Omental fat pad (tissue), 4 donors: ENCODE data around the gene SVEP1. TPM values are rescaled to one million over a fixed set of nuclear protein-coding genes. Genes with fewer than 3 reads are reported as not detected.
"Not testable (repeated sequence)": the region's sequence is repeated elsewhere in the genome, so short reads cannot be mapped to it uniquely, and the experiment has no call there.

ENCODE experiments used
- ATAC-seq: fragments of 150-250 bp; one replicate; pipeline ENCODE4 v1.9.1; 2016; ENCODE audit warnings: mild to moderate bottlenecking, moderate library complexity; ENCODE audit not compliant: low FRiP score
- DNase-seq: peaks from one replicate; pipeline ENCODE4 v3.0.0-alpha.2; 2019; ENCODE audit warnings: low spot score
- total RNA-seq, 4 donors: library from RNA; depleted of rRNA; stranded (reverse); fragments of >200 nt; gene quantifications; one replicate each; pipeline ENCODE4 v1.1.0, GENCODE V29; 2016
- TF ChIP-seq, protein P1 (sequence below), 3 donors: fragments of 450-650 bp; IDR thresholded peaks; one replicate each; pipeline ENCODE4 v1.5.1; 2016 to 2017; ENCODE audit warnings: antibody characterized with exemption in 3 of 3, mild to moderate bottlenecking in 3 of 3, moderate library complexity in 2 of 3

SVEP1 gene
- total RNA-seq, 4 donors from 2014 or later = 140 to 465 (median 209) TPM

DNA sequence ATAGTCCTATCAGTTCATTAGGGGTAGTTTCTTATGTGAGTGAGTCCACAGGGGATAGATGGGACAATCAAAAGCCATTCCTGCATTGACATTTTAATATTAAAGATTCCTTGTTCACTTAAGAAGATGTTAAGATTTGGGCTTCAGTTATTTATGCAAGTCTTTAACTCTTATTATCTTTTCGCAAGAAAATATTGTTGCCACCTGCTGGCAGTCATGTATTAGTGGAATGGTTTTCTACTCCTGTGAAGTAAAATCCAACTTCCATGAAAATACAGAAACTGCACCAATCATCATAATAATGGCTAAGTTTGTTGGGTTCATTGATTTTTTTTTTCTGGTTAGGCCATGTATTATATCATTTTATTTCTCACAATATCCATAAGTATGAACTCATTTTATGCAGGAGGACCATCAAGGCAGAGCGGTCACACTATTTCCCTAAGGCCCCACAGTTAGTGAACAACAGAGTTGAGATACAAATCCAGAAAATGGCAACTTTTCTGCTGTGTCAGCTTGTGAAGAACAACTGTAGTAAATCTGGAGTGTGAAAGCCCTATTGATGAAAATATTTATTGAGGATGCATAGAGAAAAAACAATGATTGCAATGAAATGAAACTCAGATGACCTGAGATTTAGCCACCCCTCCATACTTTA, 153.4 kb downstream of the SVEP1 start:
- DNase-seq = no peak
- no peak for ATAC-seq
- TF ChIP-seq, protein P1, sequence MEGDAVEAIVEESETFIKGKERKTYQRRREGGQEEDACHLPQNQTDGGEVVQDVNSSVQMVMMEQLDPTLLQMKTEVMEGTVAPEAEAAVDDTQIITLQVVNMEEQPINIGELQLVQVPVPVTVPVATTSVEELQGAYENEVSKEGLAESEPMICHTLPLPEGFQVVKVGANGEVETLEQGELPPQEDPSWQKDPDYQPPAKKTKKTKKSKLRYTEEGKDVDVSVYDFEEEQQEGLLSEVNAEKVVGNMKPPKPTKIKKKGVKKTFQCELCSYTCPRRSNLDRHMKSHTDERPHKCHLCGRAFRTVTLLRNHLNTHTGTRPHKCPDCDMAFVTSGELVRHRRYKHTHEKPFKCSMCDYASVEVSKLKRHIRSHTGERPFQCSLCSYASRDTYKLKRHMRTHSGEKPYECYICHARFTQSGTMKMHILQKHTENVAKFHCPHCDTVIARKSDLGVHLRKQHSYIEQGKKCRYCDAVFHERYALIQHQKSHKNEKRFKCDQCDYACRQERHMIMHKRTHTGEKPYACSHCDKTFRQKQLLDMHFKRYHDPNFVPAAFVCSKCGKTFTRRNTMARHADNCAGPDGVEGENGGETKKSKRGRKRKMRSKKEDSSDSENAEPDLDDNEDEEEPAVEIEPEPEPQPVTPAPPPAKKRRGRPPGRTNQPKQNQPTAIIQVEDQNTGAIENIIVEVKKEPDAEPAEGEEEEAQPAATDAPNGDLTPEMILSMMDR (IDR thresholded peaks at IDR 0.05) = no peak

DNA sequence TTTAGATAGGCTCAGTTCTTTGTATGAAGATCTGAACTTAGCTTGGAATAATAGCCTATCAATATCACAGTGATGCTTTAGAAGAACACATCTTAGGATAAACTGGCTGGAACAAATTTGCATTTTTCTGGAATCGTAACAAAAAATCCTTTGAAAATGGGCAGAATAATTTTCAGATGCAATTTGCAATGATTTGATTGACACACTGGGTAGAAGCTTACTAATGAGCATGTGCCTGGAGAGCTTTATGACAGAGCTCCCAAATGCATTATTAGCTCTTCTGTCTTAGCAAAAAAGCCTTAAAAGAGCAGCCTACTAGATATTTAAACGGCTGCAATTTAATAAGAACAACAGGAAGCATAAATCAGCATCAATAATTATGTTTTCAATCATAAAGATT, 165.1 kb downstream of the SVEP1 start:
- TF ChIP-seq, protein P1 (IDR thresholded peaks at IDR 0.05) = no peak
- DNase-seq = no peak
- ATAC-seq = no peak

DNA sequence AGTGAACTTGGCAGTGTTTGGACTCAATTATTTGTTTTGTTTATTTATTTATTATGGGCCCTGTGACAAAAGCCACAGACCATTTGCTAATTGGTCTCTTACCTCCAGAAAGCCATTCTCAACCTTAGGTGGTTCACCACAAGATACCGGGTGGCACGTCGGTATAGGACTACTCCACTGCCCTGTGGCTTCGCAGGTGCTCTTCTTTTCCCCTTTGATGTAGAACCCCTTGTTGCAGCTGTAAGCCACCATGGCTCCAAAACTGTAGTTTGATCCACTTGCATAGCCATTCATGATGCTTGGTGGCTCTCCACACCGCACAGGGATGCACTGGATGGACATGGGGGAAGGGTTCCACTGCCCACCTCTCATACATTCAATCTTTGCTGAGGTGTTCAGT, 168.6 kb downstream of the SVEP1 start:
- TF ChIP-seq, protein P1 (IDR thresholded peaks at IDR 0.05) = no peak
- ATAC-seq = no peak
- no peak for DNase-seq

DNA sequence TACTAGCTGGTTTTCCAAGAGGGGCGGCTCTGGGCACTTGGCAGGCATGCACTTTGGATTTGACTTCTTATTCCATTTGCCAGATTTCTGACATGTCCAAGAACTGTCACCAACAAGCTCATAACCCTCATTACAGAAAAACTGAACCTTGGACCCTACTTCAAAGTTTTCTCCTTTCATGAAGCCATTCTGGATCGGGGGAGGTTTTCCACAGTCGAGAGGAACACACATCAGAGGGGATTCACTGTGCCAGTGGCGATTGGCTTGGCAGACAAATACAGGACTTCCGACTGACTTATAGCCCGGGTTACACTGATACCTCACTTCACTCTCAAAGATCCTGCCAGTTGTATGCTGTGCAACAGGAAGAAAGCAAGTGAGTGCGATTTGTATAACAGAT, 170.9 kb downstream of the SVEP1 start:
- TF ChIP-seq, protein P1 (IDR thresholded peaks at IDR 0.05) = no peak
- DNase-seq (no peak), ATAC-seq (no peak)

DNA sequence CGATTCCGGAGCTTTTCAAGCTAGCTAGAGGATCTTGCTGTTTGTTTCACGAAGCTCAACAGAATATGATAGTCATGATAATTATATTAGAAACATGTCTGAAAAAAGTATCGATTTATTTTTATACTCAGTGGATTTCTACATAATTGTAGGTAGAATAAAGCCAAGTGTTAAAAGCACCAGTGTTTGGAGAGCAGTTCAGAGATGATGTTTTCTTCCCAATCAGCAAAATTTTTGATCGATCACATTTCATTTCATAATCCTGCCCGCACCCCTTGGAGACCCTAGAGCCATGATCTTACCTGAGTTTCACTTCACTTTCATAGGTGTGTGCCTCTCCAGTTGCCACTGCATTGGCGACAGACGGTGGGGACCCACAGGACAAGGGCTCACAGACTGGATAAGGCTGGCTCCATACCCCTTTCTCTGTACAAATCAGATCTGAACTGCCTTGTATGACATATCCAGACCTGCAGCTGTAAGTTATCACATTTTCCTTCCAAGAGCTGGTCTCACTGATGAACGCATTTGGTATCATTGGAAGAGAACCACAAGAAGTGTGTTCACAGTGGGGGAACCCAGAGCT, 173.6 kb downstream of the SVEP1 start:
- DNase-seq (no peak), ATAC-seq (no peak)
- TF ChIP-seq, protein P1 (IDR thresholded peaks at IDR 0.05) = no peak

DNA sequence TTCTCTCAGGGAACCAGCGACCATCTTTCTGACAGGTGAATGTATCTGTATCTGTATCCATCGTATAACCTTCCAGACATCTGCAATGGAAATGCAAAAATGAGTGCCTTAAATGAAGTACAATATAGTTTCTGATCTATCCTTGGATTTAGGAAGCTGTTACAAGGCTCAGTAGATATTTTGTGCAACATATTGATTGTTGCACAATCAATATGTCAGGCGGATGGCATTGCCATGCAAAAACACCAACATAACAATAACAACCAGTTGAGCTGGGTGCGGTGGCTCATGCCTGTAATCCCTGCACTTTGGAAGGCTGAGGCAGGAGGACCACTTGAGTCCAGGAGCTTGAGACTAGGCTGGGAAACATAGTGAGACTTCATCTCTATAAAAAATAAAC, 175.1 kb downstream of the SVEP1 start:
- TF ChIP-seq, protein P1 (IDR thresholded peaks at IDR 0.05) = no peak
- ATAC-seq (no peak), DNase-seq (no peak)

DNA sequence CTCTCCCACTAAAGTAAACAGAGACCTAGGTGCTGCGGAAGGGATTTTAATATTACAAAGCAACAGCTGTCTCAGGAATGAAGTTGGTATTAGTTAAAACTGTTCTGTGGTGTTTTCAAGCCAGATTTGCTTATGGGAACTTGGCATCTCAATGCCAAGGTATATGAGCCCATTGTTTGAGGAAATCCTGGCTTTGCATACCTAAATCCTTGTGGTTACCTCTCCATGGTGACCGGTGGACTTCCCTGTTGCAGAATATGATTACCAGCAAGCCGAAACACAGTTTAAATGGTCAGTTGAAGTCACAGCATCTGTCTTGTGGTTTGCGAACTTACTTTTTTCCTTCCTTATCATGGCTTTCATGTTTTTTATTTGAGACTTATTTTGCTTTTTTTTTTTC, 179.6 kb downstream of the SVEP1 start:
- no peak for ATAC-seq

DNA sequence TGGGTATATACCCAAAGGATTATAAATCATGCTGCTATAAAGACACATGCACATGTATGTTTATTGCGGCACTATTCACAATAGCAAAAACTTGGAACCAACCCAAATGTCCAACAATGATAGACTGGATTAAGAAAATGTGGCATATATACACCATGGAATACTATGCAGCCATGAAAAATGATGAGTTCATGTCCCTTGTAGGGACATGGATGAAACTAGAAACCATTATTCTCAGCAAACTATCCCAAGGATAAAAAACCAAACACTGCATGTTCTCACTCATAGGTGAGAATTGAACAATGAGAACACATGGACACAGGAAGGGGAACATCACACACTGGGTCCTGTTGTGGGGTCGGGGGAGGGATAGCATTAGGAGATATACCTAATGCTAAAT, 180.5 kb downstream of the SVEP1 start:
- DNase-seq, ATAC-seq: not testable (repeated sequence)

More for the DNA sequence above, 179.6 kb downstream of the SVEP1 start:
- no peak for DNase-seq
- TF ChIP-seq, protein P1 (IDR thresholded peaks at IDR 0.05) = no peak
